Activated CD8-positive, alpha-beta memory T cell treated with anti-CD3 and anti-CD28 coated beads, Interleukin-2, amount 50 U/mL, for 24 hours (primary cell): ENCODE measurements around the gene ZNF653.
"Not testable (repeated sequence)": the region's sequence is repeated elsewhere in the genome, so short reads cannot be mapped to it uniquely, and the experiment has no call there.

ENCODE experiments used
- DNase-seq: peaks from one replicate; pipeline ENCODE4 v3.0.0-alpha.2; 2020; ENCODE audit errors: extremely low read depth

ZNF653 gene

DNA sequence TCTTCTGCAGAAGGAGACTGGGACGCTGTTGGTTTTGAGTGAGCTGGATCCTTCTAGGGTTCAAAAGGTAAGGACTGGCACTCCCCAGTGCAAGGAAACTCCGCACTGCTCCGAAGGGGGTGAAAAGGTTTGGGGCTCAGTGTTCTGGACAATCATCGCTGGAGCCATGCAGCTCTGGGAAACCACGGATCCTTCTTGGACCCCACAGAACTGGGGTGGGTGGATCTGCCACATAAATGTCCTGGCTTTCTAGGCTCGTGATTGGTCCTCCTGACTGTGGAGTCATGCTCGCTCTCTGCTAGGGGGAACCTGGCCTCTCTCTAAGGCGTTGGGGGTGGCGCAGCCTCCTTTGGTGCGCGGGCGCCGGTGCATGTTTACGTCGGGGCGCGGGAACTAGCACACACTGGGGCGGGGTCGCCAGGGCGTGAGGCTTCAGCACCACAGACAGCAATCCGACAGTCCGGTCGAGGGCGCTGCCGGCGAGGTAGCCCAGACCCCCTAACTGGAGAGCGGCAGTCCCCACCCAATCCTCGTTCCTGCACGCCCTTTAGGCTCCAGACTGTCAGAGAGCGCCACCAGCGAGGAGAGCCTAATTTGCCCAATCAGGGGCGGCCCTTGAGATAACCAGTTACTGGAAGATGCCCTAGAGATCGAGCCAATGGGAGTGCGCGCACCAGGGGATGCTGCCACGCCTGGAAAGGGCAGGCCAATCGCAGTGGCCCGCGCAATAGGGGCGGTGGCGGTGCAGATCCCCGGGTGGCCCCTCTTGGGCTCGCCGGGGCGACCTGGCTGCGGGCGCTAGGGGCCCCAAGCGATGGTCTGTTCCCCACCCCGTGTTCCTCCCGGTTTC lies 23.9 kb downstream of the ZNF653 start:
- peak; percentile 59 for DNase-seq

DNA sequence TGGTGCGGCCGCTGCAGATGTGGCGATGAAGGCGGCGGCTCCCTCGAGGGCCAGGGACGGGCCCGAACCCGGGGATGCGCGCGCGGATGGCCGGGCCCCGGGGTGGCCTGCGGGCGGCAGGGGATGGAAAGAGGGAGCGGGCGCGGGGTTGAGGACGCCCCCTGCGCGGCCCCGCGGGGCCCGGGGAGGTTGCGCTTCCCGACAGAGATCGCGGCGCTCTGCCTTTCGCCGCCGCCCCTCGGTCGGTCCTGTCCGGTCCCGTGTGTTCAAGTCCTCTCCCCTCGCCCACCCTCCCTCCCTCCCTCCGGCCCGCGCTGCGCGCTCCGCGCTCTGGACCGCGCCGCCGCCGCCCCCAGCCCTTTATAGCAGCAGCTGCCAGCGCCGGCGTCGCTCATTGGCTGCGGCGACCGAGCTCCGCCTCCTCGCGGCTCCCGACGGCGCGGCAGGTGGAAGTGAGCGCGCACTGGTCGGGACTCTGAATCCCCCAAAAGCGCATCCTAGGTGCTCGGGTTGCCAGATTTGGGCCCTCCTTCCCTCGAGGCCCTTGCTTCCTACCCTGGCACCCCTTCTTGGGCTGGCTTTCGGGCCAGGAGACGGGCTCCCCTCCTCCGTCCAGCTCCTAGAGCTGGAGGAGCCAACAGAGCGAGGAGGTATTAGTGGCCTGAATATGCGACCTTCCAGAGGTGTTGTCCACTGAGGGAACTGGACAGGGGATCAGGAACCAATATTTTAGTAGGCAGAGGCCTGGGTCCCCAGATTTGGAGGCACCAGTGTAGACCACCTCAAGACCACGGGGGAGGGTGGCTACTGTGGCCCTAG lies 24.7 kb downstream of the ZNF653 start, which contains the start of gene ELAVL3:
Gene ELAVL3 (minus strand): TSS at position 332 of the 819 bp plus-strand sequence. CDS start 438 bp downstream, outside the sequence.
- no peak for DNase-seq

DNA sequence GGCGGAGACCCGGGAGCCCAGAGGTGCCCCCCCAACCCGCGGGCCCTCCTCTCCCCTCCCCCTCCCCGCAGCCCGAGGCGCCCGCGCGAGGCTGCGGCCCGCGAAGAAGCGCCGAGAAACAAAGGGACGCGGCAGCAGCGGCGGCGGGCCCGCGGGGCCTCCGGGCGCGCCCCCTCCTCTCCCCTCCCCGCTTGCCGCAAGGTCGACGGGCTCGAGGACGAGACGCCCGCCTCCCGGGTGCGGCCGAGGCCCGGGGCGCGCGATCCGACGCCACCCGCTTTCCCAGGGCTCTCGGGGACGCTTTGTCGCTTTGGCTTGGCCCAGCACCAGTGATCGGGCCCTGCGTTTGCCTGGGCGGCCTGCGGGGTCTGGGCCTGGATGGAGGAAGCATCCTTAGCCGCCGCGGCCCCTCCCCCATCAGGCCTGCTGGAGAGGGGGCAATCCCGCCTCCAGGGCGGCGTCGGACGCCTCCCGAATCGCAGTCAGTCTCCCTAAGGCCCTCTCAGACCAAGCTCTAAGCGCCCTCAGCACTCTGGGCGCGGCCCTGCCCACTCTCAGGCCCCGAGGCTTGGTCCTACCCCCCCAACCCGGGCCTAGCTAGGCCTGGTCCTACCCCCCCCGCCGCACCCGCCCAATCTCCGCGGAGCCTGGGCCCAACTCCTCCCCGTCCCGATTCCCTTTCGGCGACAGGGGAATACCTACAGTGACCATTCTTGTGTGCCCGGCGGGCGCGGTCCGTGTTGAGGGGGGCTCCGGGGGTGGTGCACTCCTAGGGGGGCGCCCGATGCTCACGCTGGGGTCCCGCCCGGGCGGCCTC lies 25.5 kb downstream of the ZNF653 start:
- DNase-seq = no peak

DNA sequence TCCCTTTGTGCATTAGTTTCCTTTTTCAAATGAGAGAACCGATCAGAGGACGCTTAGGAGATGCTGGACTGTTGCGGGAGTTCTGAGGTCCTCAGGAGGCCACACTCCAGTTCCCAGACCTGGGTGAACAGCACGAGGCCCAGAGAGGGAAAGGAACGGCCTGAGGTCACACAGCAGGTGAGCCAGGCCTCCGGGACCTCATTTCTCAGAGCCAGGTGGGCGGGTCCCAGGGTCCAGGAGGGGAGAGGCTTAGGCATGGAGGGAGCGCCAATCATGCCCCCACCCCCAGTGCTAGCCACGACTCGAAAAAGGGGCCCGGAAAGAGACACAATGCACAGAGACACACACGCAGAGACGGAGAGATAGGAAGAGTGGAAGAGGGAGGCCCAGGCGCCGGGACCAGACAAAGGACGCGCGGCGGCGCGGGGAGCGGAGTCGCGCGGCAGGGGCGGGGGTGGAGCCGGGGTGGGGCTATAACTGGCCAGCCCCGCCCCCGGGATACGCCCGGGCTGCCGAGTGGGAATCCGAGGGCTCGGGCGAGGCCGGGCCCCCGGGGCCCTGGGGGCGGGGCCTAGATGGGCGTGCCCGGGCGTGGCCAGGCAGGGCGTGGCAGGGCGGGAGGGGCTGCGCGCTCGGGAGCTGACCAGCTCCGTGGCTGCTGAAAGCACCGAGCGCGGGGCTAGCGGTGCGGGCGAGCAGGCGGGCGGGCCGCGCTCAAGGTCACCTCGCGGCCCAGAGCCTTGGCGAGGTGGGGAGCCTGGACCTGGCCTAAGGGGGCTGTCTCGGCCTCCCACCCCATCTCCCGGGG lies 26.3 kb downstream of the ZNF653 start:
- DNase-seq = no peak

DNA sequence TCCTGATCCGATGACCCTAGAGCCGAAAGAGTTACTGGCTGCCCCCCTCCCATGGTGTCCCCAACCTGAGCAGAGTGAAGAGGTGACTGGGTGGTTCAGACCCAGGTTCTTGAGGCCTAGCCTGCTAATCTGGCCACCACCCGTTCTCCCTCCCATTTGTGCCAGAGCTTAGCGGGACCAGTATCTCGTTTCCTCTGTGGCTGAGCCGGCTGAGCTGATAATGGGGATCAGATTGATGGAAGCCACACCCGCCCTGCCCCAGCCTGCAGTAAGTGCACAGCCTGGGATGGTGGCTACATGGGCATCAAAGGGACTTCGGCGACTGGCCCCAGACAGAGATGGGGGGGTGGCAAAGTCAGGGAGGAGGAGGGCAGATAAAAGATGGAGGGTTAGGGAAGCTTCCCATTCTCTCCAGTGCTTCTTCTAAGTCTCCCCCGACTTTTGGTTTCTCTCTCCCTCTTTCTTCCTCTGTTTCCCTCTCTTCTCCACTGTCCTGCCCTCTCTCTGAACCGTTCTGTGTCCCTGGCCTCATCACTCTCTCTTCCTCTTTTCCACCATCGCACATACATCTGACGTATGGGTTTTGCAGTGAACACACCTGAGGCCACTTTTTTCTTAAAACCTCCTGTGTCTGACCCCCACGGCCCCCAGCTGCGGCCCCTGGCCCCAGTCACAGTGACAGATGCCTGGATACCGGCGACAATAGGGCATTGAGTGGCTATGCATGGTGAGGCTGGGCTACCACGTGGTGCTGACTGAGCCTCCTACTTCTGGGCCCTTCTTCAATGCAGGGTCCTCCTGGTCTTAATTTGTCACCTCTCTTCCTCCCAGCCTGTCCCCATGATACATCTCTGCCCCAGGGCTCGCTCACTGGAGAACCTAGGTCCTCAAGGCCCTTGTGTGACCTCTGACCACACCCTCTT lies 27.2 kb downstream of the ZNF653 start:
- DNase-seq = no peak

DNA sequence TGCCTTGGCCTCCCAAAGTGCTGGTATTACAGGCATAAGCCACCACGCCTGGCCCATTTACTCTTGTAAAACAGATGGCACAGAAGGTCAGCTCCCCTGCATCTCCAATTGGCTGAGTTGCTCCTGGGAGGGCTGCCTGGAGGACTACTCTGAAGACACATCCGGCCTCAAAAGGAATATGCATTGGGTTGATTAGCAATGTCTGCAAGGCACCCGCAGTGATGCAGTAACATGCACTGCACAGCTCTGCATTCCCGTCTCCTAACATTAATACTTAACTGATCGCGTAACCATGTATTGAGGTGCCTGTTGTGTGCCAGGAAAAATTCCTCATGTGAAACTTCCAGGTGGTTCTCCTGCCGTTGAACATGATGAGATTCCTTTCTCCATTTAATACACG lies 29.8 kb downstream of the ZNF653 start:
- DNase-seq = no peak

DNA sequence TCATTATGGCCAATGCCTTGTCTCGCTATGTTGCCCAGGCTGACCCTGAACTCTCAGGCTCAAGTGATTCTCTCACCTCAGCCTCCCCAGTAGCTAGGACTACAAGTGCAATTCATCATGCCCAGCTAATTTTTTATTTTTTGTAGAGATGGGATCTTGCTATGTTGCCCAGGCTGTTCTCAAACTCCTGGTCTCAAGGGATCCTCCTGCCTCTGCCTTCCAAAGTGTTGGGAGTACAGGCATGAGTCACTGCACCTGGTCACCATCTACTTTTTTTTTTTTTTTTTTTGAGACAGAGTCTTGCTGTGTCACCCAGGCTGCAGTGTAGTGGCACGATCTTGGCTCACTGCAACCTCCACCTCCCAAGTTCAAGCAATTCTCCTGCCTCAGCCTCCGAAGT lies 30.3 kb downstream of the ZNF653 start:
- not testable (repeated sequence) for DNase-seq

DNA sequence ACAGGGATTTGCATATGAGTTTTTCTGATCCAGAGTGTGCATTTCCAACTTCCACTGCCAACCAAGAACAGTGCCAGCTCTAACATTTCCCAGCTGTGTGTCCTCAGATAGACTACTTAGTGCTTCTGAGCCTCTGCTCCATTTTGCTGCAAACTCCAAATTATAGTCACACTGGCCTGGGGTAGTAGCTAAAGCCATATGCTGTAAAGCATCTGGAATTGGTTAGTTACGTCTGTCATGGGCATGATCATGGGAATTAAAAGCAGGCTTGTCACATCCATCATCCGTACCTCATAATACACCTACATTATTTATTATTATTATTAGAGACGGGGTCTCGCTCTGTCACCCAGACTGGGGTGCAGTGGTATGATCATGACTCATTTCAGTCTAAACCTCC lies 31.9 kb downstream of the ZNF653 start:
- DNase-seq = no peak

DNA sequence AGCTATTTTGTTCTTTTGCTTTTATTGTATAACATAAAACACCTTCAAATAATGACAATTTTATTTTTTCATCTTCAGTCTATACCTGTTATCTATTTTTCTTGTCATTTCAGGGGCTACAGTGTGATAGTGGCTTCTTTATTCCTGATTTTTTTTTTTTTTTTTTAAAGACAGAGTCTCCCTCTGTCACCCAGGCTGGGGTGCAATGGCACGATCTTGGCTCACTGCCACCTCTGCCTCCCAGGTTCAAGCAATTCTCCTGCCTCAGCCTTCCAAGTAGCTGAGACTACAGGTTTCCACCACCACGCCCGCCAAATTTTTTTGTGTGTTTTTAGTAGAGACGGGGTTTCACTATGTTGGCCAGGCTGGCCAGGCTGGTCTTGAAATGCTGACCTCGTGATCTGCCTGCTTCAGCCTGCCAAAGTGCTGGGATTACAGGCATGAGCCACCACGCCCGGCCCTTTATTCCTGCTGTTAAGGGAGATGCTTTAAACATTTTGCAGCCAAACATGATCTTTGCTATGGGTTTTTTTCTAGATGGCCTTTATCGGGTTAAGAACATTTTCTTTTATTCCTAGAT lies 37.3 kb downstream of the ZNF653 start:
- DNase-seq = not testable (repeated sequence)

DNA sequence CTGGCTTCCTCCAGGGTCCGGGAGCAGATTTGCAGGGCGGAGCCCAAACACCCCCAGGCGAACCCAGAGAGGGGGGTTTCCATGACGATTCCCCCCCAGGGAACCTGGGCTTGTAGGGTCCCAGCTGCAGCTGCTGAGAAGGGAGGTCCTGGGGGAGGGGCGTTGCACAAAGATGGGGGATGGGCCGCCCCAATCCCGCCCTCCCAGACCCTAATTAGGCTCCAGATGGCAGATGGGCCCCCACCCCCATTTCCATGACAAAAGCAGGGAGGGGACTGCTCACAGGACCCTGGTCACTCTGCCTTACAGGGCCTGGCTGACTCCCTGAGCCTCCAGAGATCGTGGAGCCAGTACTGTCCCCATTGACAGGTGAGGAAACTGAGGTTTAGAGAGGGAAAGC lies 40.0 kb downstream of the ZNF653 start:
- no peak for DNase-seq

DNA sequence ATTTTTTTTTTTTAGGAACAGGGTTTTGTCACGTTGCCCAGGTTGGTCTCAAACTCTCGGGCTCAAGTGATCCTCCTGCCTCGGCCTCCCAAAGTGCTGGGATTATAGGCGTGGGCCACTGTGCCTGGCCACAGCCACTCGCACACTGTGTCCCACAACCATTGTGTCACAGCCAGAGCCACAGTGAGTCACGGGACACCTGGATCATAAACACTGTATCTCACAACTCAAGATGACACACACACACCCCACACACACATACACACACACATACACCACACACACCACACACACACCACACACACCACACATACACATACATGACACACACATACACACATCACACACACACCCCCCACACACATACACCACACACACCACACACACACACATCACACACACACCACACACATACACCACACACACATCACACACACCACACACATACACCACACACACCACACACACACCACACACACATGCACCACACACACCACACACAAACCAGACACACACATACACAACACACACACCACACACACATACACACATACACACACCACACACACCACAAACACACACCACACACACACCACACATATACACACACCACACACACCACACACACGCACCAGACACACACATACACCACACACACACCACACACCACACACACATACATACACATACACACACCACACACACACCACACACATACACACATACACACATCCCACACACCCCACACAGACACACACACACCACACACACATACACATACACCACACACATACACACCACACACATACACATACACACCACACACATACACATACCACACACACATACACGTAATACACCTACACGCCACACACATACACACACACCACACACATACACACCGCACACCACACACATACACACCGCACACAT lies 41.0 kb downstream of the ZNF653 start:
- no peak for DNase-seq

DNA sequence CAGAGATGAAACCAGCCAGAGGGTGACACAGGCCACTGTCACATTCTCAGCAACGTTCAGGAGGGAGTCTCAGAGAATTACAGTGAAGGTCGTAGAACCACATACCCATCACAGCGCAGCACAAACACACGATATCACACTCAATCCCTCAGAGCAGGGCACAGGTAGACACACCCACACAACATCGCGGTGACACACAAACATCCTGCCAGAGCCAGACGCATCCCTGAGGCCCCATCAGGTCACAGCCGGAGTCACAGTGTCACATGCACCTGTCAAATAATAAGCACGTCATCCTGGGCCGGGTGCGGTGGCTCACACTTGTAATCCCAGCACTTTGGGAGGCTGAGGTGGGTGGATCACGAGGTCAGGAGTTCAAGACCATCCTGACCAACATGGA lies 42.2 kb downstream of the ZNF653 start:
- DNase-seq = no peak

DNA sequence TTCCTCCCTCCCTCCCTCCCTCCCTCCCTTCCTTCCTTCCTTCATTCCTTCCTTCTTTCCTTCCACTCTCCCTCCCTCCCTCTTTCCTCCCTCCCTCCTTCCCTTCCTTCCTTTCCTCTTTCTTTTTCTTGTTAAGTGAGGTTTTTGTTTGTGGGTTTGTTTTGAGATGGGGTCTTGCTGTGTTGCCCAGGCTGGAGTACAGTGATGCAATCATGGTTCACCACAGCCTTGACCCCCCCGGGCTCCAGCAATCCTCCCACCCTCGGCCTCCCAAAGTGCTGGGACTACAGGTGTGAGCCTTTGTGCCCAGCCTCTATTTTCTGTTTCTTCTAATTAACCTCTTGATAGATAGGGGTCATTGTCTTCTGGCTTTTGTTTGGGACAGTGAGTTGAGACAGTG lies 44.2 kb downstream of the ZNF653 start:
- DNase-seq = no peak

DNA sequence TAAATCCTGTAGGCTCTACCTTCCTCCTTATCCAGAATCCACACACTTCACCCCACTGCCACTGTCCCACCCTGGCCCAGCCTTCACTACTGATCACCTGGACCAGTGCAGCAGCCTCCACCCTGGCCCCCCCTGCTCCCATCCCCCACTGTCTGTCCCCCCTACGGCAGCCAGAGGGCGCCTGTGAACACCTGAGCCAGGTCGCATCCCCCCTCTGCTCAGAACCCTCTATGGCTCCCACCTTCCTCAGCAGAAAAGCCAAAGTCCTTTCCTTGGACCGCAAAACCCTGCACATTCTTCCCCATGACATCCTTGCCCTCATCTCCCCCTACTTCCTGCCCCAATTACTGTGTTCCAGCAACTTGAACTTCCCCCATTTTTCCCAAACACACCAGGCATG lies 45.4 kb downstream of the ZNF653 start:
- no peak for DNase-seq

DNA sequence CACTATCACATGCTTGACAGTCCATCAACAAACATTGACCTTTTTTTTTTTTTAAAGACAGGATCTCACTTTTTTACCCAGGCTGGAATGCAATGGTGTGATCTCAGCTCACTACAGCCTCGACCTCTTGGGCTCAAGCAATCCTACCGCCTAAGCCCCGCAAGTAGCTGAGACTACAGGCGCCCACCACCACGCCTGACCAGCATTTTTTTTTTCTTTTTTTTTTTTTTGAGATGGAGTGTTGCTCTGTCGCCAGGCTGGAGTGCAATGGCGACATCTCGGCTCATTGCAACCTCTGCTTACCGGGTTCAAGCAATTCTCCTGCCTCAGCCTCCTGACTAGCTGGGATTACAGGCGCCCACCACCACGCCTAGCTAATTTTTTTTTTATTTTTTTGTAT lies 46.7 kb downstream of the ZNF653 start:
- DNase-seq = not testable (repeated sequence)

DNA sequence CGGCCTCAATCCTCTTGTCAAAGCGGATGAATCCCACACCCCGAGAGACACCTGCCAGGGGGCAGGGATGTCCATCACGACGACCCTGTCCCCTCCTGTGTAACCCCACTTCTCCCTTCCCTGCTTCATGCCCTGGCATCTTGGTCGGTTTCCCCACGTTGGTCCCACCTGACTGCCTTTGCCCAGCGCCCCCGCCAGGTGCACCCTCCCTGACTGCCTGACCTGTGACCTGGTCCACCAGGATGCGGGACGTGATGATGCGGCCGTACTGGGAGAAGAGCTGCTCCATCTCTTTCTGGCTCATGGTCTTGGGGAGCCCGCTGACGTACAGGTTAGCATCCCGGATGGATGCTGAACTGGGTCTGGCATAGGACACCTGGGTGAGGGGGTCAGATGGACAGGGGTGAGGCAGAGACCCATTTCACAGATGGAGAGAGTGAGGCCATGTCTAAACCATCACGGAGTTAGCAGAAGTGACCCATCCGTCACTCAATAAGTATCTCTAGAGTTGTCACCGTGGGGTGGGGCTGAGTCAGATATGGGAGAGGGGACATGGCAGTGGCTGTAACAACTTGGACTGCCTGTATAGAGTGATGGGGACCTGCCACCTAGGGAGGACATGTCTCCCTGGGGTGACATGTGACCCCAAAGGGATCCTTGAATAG lies 47.3 kb downstream of the ZNF653 start:
- DNase-seq = no peak

DNA sequence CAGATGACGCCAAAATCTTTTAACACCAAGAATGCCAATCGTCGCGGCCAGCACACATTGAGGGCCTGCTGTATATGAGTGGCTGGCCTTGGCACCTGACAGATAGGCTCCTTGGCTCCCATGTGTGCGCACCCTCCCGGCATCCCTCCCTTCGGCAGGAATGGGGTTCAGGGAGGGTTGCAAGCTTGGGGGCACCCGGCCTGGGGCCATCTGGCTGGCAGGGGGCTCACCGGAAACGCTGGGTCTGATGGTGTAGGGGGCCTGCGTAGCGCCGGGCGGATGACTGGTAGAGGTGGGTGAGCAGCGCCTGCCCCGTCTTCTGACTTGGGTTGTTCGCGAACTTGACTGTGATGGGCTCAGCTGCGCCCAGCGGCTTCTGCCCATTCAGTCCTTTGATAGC lies 47.8 kb downstream of the ZNF653 start:
- DNase-seq = no peak

DNA sequence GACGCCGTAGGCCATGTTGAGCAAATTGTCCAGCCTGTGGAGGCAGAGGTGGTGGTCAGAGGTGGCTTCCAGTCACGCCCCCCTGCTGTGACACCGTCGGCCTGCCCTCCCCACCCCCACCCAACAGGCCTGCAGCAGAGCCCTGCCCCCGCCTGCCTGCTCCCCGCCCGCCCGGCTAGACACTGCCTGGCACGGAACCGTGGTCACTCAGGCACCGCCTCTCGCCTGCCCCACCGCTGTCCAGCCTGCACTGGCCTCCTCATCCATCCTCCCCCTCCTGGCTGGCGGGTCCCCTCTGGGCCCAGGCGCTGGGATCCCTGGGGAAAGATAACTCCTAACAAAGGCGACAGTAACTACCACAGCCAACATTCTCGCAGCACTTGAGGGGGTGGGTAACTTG lies 48.5 kb downstream of the ZNF653 start:
- no peak for DNase-seq
